SH-SY5Y (cell line): Measurements from ENCODE around the gene CMPK2.

ENCODE experiments used
- GATA2 ChIP-seq: IDR thresholded peaks from 2 replicates; pipeline ENCODE4 v1.6.1; 2011; ENCODE audit warnings: mild to moderate bottlenecking, low read depth, low read length
- GATA3 ChIP-seq: IDR thresholded peaks from 2 replicates; pipeline ENCODE4 v1.6.1; 2011; ENCODE audit warnings: low read depth, mild to moderate bottlenecking, low read length, moderate library complexity

DNA sequence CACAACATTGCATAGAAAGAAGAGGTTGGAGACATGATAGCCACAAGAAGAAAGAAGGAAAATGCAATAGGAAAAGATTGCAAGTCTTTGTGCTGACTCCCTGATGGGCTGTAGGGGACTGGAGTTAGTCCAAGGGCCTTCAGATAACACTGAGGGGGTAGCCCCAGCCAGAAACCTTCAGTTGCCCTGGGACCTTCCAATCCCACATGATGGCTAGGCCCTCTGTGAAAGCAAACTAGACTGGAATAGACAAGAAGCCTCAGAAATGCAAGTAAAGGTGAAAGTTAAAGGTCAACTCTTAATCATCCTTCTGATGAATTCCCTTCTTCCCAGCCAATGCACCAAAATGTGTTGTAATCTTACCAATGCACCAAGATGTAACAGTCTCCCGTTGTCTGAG is 19.2 kb downstream of the CMPK2 start:
- TF ChIP-seq GATA3 (no peak), GATA2 (no peak)
